H9 (cell line): ENCODE measurements around the gene RHOV. TPM values are rescaled to one million over a fixed set of nuclear protein-coding genes. Genes with fewer than 3 reads are reported as not detected.

Experiments used
- DNase-seq: peaks from one replicate; pipeline ENCODE4 v3.0.0-alpha.2; 2017
- H2AFZ ChIP-seq: one replicate; pipeline ENCODE4 v1.6.1; 2013; ENCODE audit warnings: mild to moderate bottlenecking, low read length, control low read depth, moderate library complexity
- H2AK5ac ChIP-seq: 2 replicates; pipeline ENCODE4 v1.6.1; 2013; ENCODE audit warnings: low read length, control low read depth, mixed read lengths; ENCODE audit not compliant: insufficient read length
- H2BK120ac ChIP-seq: one replicate; pipeline ENCODE4 v1.6.1; 2013; ENCODE audit warnings: low read depth, mild to moderate bottlenecking, low read length, control low read depth, inconsistent platforms; ENCODE audit not compliant: poor library complexity, severe bottlenecking
- H2BK12ac ChIP-seq: 2 replicates; pipeline ENCODE4 v1.6.1; 2013; ENCODE audit warnings: low read length, control low read depth, mixed read lengths, low read depth; ENCODE audit not compliant: insufficient read length
- H2BK15ac ChIP-seq: 2 replicates; pipeline ENCODE4 v1.6.1; 2013; ENCODE audit warnings: low read depth, low read length, control low read depth
- H2BK20ac ChIP-seq: one replicate; pipeline ENCODE4 v1.6.1; 2013; ENCODE audit warnings: low read depth, mild to moderate bottlenecking, low read length, control low read depth, inconsistent platforms; ENCODE audit not compliant: poor library complexity, severe bottlenecking
- H2BK5ac ChIP-seq: 2 replicates; pipeline ENCODE4 v1.6.1; 2013; ENCODE audit warnings: low read length, control low read depth, mixed read lengths; ENCODE audit not compliant: insufficient read length
- H3K14ac ChIP-seq: 2 replicates; pipeline ENCODE4 v1.6.1; 2013; ENCODE audit warnings: low read length, control low read depth; ENCODE audit not compliant: insufficient read depth
- H3K18ac ChIP-seq: 2 replicates; pipeline ENCODE4 v1.6.1; 2013; ENCODE audit warnings: low read depth, mild to moderate bottlenecking, mixed read lengths, low read length, control low read depth; ENCODE audit not compliant: insufficient read length
- H3K23ac ChIP-seq: 2 replicates; pipeline ENCODE4 v1.6.1; 2013; ENCODE audit warnings: low read length, control low read depth, mixed read lengths, low read depth; ENCODE audit not compliant: insufficient read length
- H3K23me2 ChIP-seq: 2 replicates; pipeline ENCODE4 v1.6.1; 2013; ENCODE audit warnings: low read depth, mild to moderate bottlenecking, mixed read lengths, low read length, control low read depth; ENCODE audit not compliant: insufficient read length, poor library complexity, severe bottlenecking
- H3K27ac ChIP-seq: 2 replicates; pipeline ENCODE4 v1.5.1; 2013; ENCODE audit warnings: low read length, control low read depth, mixed read lengths, low read depth; ENCODE audit not compliant: insufficient read length
- H3K27me3 ChIP-seq: 2 replicates; pipeline ENCODE4 v1.6.1; 2013; ENCODE audit warnings: low read length, control low read depth, inconsistent platforms; ENCODE audit not compliant: insufficient read depth
- H3K4ac ChIP-seq: 2 replicates; pipeline ENCODE4 v1.6.1; 2013; ENCODE audit warnings: low read depth, mild to moderate bottlenecking, control low read depth, inconsistent platforms, low read length, moderate library complexity
- H3K4me1 ChIP-seq: 2 replicates; pipeline ENCODE4 v1.6.1; 2013; ENCODE audit warnings: low read length, control low read depth, inconsistent platforms; ENCODE audit not compliant: insufficient read depth
- H3K4me2 ChIP-seq: 2 replicates; pipeline ENCODE4 v1.6.1; 2013; ENCODE audit warnings: low read length, control low read depth, mixed read lengths; ENCODE audit not compliant: insufficient read length, insufficient read depth
- H3K56ac ChIP-seq: 2 replicates; pipeline ENCODE4 v1.6.1; 2013; ENCODE audit warnings: low read depth, mild to moderate bottlenecking, mixed read lengths, low read length, control low read depth; ENCODE audit not compliant: insufficient read length
- H3K79me1 ChIP-seq: 2 replicates; pipeline ENCODE4 v1.6.1; 2013; ENCODE audit warnings: low read depth, mild to moderate bottlenecking, moderate library complexity, low read length, control low read depth, inconsistent platforms; ENCODE audit not compliant: insufficient read depth, poor library complexity, severe bottlenecking
- H3K79me2 ChIP-seq: 2 replicates; pipeline ENCODE4 v1.6.1; 2013; ENCODE audit warnings: low read length, control low read depth, inconsistent platforms; ENCODE audit not compliant: insufficient read depth
- H3K9ac ChIP-seq: 2 replicates; pipeline ENCODE4 v1.6.1; 2013; ENCODE audit warnings: low read length, control low read depth, mixed read lengths; ENCODE audit not compliant: insufficient read length; ENCODE audit errors: extremely low read depth
- H3K9me3 ChIP-seq: one replicate; pipeline ENCODE4 v1.6.1; 2013; ENCODE audit warnings: low read depth, low read length, inconsistent platforms; ENCODE audit not compliant: control insufficient read depth
- H3T11ph ChIP-seq: one replicate; pipeline ENCODE4 v1.6.1; 2013; ENCODE audit warnings: mild to moderate bottlenecking, low read length, control low read depth, inconsistent platforms
- H4K20me1 ChIP-seq: one replicate; pipeline ENCODE4 v1.6.1; 2013; ENCODE audit not compliant: control insufficient read depth, insufficient read length, insufficient read depth
- H4K5ac ChIP-seq: 2 replicates; pipeline ENCODE4 v1.6.1; 2013; ENCODE audit warnings: low read depth, mild to moderate bottlenecking, mixed read lengths, low read length, control low read depth; ENCODE audit not compliant: insufficient read length
- H4K8ac ChIP-seq: replicated peaks from 2 replicates; pipeline ENCODE4 v1.6.1; 2013; ENCODE audit warnings: low read length, control low read depth, mixed read lengths, low read depth; ENCODE audit not compliant: insufficient read length
- H4K91ac ChIP-seq: 2 replicates; pipeline ENCODE4 v1.6.1; 2013; ENCODE audit warnings: low read depth, mild to moderate bottlenecking, moderate library complexity, mixed read lengths, low read length, control low read depth; ENCODE audit not compliant: insufficient read length
- H3K27ac Mint-ChIP-seq, 3 experiments: 2 replicates in 2 of 3; 3 replicates in 1 of 3; pipeline ENCODE4 v1.8.0; 2020 to 2021; ENCODE audit warnings: mixed read lengths in 3 of 3, mild to moderate bottlenecking in 1 of 3, moderate library complexity in 1 of 3
- H3K27me3 Mint-ChIP-seq: 2 replicates; pipeline ENCODE4 v1.8.0; 2021; ENCODE audit warnings: low read depth, mild to moderate bottlenecking, moderate library complexity, mixed read lengths
- H3K36me3 Mint-ChIP-seq, 3 experiments: 2 replicates in 2 of 3; 3 replicates in 1 of 3; pipeline ENCODE4 v1.8.0; 2020 to 2021; ENCODE audit warnings: low read depth in 3 of 3, mixed read lengths in 3 of 3; ENCODE audit not compliant: insufficient read depth in 1 of 3
- H3K4me1 Mint-ChIP-seq, 2 experiments: 2 replicates each; pipeline ENCODE4 v1.8.0; 2020; ENCODE audit warnings: mixed read lengths in 2 of 2
- H3K4me3 Mint-ChIP-seq, 2 experiments: 2 replicates in 1 of 2; 3 replicates in 1 of 2; pipeline ENCODE4 v1.8.0; 2020 to 2021; ENCODE audit warnings: mild to moderate bottlenecking in 2 of 2, mixed read lengths in 2 of 2, moderate library complexity in 1 of 2
- H3K9me3 Mint-ChIP-seq, 2 experiments: 2 replicates in 1 of 2; 3 replicates in 1 of 2; pipeline ENCODE4 v1.8.0; 2020; ENCODE audit warnings: mild to moderate bottlenecking in 2 of 2, mixed read lengths in 2 of 2, moderate library complexity in 1 of 2
- WGBS: extraction: QIAGEN DNeasy Blood & Tissue Kit; methylation state at CpG from one replicate; pipeline ENCODE4 v1.1.7; 2013; ENCODE audit warnings: missing lambda C conversion rate, low lambda C conversion rate, mixed read lengths; ENCODE audit not compliant: insufficient read length; ENCODE audit errors: extremely low coverage; 5-methylcytosine and 5-hydroxymethylcytosine counted together
- total RNA-seq: library from RNA; stranded (reverse); gene quantifications from 2 replicates; pipeline ENCODE4 v1.2.1, GENCODE V29; 2021
- TF ChIP-seq, protein P1 (sequence below): fragments of 200-600 bp; sonication (generic); conservative IDR thresholded peaks from 3 replicates; pipeline ENCODE4 v1.8.0; 2021; ENCODE audit warnings: antibody characterized with exemption, mild to moderate bottlenecking

RHOV gene
- total RNA-seq, 1 experiment from 2014 or later = 3.9 TPM

DNA sequence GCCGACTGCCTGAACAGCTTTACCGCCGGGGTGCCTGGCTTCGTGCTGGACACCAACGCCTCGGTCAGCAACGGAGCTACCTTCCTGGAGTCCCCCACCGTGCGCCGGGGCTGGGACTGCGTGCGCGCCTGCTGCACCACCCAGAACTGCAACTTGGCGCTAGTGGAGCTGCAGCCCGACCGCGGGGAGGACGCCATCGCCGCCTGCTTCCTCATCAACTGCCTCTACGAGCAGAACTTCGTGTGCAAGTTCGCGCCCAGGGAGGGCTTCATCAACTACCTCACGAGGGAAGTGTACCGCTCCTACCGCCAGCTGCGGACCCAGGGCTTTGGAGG is 29.4 kb downstream of the RHOV start:
- DNase-seq = no peak
- no peak overlapping the region for H2BK20ac ChIP-seq
- peak overlapping the region; percentile 36 to 95 (median 87); a peak in 6 of 7 replicates for H3K27ac Mint-ChIP-seq
- no peaks in the 10 kb centered on the region for H4K20me1 ChIP-seq
- H3K23ac ChIP-seq = no peak overlapping the region
- H3K79me1 ChIP-seq = peaks cover 5% of the 10 kb centered on the region
- H3K56ac ChIP-seq = no peak overlapping the region
- no peak overlapping the region for H3K27ac ChIP-seq
- no peak overlapping the region for H4K5ac ChIP-seq
- H3K9ac ChIP-seq = peak overlapping the region; percentile 53
- H3K18ac ChIP-seq = peak overlapping the region; percentile 52
- H2AK5ac ChIP-seq = no peak overlapping the region
- WGBS = no CpG with 5 or more reads among the region's 28 CpGs
- TF ChIP-seq, protein P1, sequence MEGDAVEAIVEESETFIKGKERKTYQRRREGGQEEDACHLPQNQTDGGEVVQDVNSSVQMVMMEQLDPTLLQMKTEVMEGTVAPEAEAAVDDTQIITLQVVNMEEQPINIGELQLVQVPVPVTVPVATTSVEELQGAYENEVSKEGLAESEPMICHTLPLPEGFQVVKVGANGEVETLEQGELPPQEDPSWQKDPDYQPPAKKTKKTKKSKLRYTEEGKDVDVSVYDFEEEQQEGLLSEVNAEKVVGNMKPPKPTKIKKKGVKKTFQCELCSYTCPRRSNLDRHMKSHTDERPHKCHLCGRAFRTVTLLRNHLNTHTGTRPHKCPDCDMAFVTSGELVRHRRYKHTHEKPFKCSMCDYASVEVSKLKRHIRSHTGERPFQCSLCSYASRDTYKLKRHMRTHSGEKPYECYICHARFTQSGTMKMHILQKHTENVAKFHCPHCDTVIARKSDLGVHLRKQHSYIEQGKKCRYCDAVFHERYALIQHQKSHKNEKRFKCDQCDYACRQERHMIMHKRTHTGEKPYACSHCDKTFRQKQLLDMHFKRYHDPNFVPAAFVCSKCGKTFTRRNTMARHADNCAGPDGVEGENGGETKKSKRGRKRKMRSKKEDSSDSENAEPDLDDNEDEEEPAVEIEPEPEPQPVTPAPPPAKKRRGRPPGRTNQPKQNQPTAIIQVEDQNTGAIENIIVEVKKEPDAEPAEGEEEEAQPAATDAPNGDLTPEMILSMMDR = no peak
- H3K4ac ChIP-seq = no peak overlapping the region
- peaks cover 17% of the 10 kb centered on the region for H3K4me1 ChIP-seq
- H3K4me1 Mint-ChIP-seq = peaks cover 41% of the 10 kb centered on the region in 2 experiments
- no peak overlapping the region for H3T11ph ChIP-seq
- no peaks in the 10 kb centered on the region for H3K27me3 ChIP-seq
- H3K79me2 ChIP-seq = peaks cover 8% of the 10 kb centered on the region; the same call in 1 of the 2 replicates
- H3K27me3 Mint-ChIP-seq = peaks cover 4% of the 10 kb centered on the region
- H4K91ac ChIP-seq = no peak overlapping the region
- H3K23me2 ChIP-seq = peaks cover 11% of the 10 kb centered on the region
- H3K36me3 Mint-ChIP-seq = peaks cover 16 to 38% (median 30%) of the 10 kb centered on the region in 3 experiments
- H2BK12ac ChIP-seq = no peak overlapping the region
- H3K4me2 ChIP-seq = peak overlapping the region; percentile 95
- no peak overlapping the region for H2BK15ac ChIP-seq
- peak overlapping the region; percentile 76 for H3K14ac ChIP-seq
- H3K9me3 ChIP-seq = no peaks in the 10 kb centered on the region
- H3K4me3 Mint-ChIP-seq = peak overlapping the region; percentile 94
- H2BK5ac ChIP-seq = no peak overlapping the region
- no peaks in the 10 kb centered on the region for H3K9me3 Mint-ChIP-seq
- no peak overlapping the region for H2AFZ ChIP-seq
- H2BK120ac ChIP-seq = no peak overlapping the region
- no peak overlapping the region for H4K8ac ChIP-seq
